Measurements from ENCODE around the gene CACNA1E. TPM values are rescaled to one million over a fixed set of nuclear protein-coding genes. Genes with fewer than 3 reads are reported as not detected.

Gene CACNA1E
- total RNA-seq, 2 donors from 2014 or later, result 0.37 to 0.43 TPM

DNA sequence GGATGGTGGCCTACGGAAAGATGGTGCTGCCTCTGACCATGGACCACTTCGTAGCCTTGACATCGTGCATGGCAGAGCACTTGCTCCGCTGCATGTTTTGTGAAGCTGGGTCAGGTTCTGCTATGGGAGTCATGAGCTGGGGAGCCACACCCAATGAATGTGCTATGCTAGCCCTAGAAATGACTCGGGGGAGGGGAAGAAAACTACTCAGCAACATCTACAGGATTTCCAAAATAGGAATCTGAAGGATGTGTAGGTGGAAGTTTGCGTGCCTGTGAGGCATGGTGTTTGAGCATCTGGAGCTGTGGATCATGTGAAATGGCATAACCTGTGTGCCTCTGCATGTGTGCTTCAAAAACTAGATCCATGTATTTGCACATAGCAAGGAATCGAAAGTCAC, 247.3 kb downstream of the CACNA1E start:
- intact Hi-C loops (cut with DNase I), result no loop called here
- DNase-seq (ENCODE audit: low spot score), result no peak

DNA sequence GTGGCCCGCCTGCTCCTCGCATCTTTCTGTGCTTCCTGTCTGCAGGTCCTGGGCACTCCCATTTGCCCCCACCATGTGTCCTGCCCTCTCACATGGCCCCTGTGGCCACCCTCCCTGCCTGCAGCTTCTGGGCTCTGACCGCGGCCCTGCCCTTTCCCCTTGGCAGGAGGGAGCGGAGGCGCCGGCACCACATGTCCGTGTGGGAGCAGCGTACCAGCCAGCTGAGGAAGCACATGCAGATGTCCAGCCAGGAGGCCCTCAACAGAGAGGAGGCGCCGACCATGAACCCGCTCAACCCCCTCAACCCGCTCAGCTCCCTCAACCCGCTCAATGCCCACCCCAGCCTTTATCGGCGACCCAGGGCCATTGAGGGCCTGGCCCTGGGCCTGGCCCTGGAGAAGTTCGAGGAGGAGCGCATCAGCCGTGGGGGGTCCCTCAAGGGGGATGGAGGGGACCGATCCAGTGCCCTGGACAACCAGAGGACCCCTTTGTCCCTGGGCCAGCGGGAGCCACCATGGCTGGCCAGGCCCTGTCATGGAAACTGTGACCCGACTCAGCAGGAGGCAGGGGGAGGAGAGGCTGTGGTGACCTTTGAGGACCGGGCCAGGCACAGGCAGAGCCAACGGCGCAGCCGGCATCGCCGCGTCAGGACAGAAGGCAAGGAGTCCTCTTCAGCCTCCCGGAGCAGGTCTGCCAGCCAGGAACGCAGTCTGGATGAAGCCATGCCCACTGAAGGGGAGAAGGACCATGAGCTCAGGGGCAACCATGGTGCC, 249.1 kb downstream of the CACNA1E start:
- intact Hi-C loops (cut with DNase I), result no loop called here
- DNase-seq (ENCODE audit: low spot score), result no peak

DNA sequence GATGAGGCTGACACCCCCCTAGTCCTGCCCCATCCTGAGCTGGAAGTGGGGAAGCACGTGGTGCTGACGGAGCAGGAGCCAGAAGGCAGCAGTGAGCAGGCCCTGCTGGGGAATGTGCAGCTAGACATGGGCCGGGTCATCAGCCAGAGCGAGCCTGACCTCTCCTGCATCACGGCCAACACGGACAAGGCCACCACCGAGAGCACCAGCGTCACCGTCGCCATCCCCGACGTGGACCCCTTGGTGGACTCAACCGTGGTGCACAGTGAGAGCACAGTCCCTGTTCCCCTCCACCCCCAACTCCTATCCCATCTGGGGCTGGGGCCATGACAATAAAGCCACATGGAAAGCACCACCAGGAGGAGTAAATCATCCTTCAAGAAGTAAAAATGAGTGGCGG, 250.2 kb downstream of the CACNA1E start:
- no peak for DNase-seq (ENCODE audit: low spot score)
- intact Hi-C loops (cut with DNase I), result no loop called here

DNA sequence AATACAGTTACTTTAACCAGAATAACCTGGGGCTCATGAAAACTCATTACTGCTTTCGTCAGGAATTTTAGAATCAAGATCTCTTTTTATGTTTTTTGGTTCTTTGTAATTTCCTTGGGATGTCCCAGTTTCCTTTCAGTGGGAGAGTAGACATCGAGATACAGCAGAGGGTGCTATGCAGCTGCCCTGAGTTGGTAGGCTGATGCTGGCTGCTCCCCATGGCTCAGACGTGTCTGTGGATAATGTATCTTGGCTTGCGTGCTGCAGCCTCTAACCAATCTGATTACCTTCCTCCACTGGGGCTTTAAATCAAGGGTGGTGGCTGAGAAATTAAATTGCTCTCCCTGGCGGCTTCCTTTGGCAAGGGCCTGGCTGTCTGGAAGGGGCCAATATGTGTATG, 253.7 kb downstream of the CACNA1E start:
- intact Hi-C loops (cut with DNase I), result no loop called here

DNA sequence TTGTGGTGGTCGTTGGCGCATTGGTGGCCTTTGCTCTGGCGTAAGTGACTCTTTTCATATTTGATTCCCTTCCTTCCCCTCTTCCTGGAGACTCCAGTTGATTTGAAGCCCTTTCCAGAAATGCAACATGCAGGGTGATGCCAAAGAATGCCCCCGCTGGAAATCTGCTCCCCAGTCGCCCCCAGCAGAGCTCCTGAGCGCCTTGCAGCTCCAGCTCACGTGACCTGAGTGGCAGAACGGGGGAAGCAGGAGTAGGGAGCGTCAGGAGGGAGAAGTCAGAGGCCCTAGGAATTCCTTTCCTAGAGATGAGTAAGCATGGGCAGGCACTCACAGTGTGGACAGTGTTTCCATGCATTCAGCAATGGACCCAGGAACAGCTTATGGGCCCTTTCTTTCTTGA, 255.9 kb downstream of the CACNA1E start:
- intact Hi-C loops (cut with DNase I), result no loop called here
- no peak for DNase-seq (ENCODE audit: low spot score)

More for the DNA sequence above, 253.7 kb downstream of the CACNA1E start:
- no peak for DNase-seq (ENCODE audit: low spot score)

DNA sequence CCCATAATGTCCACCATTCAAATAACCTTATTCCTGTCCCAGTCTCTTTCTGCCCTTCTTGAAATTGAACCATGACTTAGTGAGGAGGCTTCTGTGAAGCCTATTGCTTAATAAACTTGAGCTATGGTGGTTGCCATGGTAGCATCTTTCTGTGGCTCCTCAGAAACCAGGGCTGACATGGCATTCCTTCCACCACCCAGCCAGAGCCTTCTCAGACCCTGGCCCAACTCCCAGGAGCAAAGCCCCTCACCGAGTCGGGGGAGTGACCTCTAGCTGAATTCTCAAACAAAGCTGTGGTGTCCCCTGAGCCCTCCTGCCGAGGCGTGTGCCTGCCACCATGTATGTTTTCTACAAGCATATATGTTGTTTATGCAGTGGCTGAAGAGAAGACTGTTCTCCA, 259.1 kb downstream of the CACNA1E start:
- intact Hi-C loops (cut with DNase I), result no loop called here
- no peak for DNase-seq (ENCODE audit: low spot score)

DNA sequence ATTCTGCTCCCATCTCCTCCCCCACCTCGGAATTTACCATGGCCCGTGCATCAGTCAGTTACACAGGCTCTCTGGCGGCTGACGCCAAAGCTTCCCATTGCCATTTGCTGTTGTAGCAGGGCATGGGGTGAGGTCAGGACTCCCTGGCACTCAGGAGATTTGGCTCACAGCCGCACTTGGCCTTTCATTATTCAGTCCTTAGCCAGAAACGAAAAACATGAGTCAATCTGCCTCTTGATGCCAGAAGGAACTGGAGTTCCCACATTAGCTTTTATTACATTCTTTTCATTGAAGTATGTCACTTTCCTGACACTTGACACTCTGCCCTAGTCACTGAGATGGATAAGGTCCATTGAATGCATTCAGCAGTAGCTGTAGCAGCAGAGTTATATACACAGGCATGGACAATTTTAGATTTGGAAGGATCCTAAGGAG, 260.6 kb downstream of the CACNA1E start:
- intact Hi-C loops (cut with DNase I), result no loop called here
- no peak for DNase-seq (ENCODE audit: low spot score)

DNA sequence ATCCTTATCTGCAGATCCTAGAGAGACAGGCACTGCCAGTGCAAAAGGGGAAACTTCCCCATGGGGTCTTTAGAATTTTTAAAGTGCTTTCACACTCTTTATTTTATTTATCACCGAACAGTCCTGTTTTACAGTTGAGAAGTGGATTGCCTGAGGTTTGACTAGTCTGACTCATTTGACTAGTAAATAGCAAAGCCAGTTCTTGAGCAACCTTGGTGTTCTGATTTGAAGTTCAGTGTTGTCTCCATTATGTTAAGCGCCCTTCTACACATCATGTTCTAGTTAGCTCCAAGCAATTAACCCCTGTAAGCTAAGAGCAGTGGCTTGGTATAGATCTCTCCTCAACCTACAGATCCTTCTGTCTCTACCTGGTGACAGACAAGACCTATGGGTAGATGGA, 262.9 kb downstream of the CACNA1E start:
- no peak for DNase-seq (ENCODE audit: low spot score)
- intact Hi-C loops (cut with DNase I), result no loop called here

DNA sequence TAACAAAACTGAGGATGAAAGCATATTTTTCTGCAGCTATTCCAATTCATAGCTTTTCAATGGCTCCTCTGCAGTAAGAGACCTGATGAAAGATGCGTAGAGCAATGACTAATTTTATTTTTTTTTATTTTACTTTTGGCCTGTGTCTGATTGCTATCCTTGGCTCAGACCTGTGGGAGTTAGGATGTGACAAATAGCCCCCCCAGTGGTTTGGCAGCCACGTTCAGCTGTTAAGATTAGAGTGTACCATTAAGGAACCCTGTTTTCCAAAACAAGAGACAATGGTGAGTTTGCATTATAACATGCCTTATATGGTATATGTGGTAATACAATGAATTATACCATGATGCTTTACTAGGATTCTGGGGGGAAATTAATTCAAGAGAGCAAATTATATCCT, 264.7 kb downstream of the CACNA1E start:
- intact Hi-C loops (cut with DNase I), result no loop called here
- no peak for DNase-seq (ENCODE audit: low spot score)

DNA sequence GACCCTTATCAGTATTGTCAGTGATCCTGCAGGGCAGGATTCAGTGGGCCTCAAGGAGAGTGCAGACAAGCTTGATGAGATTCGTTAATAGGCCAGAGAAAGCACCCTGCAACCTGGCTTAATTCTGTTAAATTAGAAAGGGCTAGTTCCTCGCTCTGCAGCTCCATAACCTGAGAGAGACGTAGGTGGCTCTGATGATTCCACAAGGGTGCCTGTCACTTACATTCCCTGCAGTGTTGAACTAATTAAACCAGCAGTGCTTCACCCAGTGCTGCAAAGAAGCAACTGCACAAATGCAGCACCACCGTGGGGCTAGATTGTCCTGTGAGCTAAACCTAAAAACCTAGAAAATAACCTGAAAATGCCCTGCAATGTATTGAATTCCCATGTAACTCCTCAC, 270.8 kb downstream of the CACNA1E start:
- intact Hi-C loops (cut with DNase I), result no loop called here
- no peak for DNase-seq (ENCODE audit: low spot score)

DNA sequence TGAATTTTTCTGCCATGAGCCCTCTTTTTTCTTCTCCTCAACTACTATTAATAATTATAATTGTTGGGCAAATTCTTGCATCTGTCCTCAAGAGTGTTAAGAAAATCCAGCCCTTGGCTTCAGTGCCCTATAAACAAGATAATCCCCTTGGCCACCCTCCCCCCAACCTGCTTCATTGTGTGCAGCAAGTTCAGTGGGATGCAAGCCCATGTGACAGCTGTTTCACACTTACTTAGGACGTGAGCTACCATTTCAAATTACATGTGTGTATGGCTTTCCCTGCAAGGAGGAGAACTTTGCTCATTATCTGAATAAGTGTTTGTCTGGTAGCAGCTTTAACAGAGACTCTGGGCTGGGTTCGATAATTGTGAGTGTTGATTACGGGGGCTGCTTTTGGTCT, 276.2 kb downstream of the CACNA1E start:
- intact Hi-C loops (cut with DNase I), result no loop called here
- DNase-seq (ENCODE audit: low spot score), result no peak

DNA sequence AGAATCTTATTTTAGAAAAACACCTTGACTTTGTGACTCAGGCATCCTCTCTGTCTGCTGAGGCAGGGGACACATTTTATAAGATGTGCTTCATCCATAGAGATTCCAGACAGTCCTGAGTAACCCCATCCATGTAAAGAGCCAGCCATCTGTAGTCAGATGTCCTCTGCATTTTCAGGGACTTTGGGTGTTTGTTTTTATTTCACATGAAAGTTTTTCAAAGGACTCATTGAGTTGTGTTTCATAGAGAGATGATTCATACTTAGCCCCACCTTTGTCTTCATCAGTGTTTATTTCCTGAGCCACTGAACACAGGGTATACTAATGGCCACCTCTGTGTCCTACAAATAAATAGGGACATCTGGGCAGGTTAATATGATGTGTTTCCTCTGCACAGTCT, 280.4 kb downstream of the CACNA1E start:
- DNase-seq (ENCODE audit: low spot score), result no peak
- intact Hi-C loops (cut with DNase I), result no loop called here

DNA sequence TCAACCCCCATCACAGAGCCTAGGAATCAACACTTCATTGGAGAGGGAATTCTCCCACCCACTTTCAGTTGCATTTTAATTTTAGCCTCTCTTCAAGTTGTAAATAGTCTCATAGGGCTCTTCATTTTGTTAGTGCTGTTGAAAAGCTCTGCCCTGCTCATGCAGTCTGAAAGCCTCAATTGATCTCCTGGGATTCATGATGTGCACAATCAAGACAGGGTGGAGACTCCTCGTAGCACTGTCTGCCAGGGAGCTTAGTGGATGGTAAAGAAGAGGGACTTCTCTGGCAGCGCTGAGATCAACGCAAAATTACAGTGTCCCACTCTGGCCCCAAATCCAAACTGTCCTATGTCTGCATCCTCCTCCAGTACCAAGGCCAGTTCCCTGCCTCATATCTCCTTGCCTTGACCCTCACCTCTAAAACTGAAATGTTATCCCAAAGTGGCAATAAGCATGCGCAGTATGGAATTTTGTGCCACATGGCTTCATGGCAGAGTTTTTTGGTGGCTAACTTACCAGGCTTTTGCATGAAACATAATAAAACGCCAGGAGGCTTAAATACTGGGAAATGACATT, 282.2 kb downstream of the CACNA1E start:
- intact Hi-C loops (cut with DNase I), result no loop called here
- DNase-seq (ENCODE audit: low spot score), result no peak

DNA sequence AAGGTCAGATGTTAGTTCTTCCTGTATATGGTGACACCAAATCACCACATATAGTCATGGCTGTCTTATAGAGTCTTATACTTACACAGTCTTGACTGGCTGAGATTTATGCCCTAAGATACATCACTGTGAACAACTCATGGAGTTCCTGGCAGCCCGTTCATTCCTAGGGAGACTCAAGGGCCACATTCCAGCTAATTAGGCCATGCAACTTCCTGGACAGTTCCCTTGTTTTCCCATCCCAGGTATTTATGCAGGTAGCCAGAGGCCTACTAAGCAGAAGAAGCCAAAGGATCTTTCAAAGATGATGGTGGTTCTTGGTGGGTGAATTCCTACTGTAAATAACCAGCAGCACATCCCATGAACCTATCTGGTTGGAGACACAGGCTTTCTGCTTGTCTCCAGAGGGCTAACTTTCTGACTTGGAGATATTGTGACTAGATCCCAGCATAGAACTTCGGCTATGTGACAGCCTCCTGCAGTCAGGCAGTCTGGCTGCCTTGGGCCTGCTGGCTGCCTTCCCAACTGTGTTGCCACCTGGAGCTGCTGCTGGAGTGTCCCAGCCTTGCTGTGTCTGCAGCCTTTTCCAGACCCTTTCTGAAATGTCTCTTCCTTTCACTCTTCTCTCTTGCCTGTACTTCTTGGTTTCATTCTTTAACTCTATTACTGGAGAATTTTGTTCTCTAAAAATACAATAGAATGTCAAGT, 283.8 kb downstream of the CACNA1E start:
- intact Hi-C loops (cut with DNase I), result no loop called here

DNA sequence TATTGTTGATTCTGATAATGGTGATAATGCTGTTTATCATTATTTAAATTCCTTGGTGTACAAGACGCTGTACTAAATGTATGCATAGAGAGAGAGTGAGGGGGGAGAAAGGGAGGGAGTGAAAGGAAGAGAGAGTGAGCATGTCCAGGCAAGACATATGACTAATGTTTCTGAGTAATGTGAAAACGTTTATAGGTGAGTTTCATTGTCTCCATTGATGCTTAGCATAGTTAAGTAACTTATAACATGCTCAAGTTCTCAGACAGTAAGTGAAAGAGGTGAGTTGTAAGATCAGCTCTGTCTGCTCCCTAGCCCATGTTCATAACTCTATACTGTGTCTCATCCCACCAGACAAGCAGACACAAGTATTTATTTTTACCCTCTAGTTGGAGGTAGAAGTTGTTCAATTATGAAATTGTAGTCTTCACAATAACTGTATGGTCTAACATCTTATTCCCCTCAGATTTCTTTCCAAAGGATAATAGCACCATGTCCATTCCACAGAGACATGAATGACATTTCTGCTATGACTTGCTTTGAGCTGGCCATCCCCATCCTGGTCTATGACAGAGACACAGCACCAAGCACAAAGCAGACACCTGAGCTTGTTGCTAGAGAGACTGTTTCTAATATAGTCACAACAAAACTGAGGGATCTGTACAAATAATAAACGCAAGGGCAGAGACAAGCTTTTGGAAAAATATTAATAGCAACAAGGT, 285.1 kb downstream of the CACNA1E start:
- intact Hi-C loops (cut with DNase I), result no loop called here
- DNase-seq (ENCODE audit: low spot score), result no peak

More for the DNA sequence above, 283.8 kb downstream of the CACNA1E start:
- no peak for DNase-seq (ENCODE audit: low spot score)

DNA sequence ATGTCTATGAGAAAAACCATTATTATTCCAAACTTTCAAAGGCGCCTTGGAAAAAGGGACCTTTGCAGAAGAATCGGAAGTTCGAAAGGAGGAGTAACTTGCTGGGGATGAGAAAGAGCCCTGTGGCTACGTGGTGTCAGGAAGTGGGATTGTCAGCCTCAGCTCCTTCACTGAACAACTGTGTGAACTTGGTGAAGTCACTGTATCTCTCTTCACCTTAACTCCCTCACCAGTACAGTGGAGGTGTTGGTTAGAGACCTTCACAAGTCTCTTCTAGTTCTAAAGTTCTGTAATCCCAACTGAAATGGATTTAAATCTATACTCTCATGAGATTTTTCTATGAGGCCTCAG, 285.6 kb downstream of the CACNA1E start:
- intact Hi-C loops (cut with DNase I), result no loop called here
- DNase-seq (ENCODE audit: low spot score), result no peak

DNA sequence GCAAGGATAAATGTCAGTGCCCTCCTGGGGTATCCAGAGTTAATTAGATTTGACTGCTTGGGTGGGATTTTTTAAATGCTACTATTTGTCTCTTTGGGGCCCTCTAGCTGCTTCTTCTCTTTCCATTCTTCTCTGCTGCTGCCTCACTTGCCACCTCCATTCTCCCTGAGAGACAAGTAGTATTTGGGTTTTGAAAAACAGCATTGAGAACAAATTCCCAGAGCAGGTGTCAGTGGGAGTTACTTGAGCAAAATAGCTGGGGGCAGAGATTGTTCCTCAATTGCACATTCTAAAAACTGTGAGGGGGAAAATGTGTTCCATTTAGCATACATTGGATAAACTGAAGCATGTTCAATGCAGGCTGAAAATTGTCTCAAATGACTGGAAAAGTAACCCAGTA, 286.5 kb downstream of the CACNA1E start:
- DNase-seq (ENCODE audit: low spot score), result no peak

DNA sequence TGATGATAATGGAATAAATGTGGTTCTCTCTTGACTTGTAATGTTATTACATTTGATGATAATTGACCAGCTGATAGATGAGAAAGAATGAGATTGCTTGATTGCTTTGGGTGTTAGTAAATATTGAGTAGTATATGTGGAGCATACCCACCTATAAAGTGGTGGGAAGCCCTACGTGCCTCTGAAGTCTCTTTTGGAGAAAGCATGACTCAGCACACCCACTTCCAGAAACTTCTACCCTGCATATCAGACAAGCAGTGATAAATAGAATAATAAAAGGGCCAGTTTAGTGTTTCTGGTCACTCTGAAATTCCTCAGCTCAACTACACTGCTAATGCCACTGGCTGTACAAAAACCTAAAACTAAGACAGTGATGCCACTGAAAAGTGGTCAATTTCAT, 289.4 kb downstream of the CACNA1E start:
- intact Hi-C loops (cut with DNase I), result no loop called here
- no peak for DNase-seq (ENCODE audit: low spot score)

More for the DNA sequence above, 286.5 kb downstream of the CACNA1E start:
- intact Hi-C loops (cut with DNase I), result no loop called here

DNA sequence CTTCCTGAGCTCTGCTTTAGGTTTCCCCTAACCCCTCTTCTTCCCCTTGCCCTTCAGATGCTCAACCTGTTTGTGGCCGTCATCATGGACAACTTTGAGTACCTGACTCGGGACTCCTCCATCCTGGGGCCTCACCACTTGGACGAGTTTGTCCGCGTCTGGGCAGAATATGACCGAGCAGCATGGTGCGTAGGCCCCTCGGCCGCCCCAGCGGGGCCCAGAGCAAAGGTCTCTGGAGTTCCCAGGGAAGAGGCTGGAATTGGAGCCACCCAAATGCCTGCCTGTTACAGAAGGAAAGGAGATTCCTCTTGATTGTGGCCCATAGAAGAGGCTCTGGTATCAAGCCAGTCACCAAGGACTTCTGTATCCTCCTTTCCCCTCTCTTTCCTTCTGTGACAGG, 292.7 kb downstream of the CACNA1E start:
- DNase-seq (ENCODE audit: low spot score), result no peak
- intact Hi-C loops (cut with DNase I), result no loop called here

DNA sequence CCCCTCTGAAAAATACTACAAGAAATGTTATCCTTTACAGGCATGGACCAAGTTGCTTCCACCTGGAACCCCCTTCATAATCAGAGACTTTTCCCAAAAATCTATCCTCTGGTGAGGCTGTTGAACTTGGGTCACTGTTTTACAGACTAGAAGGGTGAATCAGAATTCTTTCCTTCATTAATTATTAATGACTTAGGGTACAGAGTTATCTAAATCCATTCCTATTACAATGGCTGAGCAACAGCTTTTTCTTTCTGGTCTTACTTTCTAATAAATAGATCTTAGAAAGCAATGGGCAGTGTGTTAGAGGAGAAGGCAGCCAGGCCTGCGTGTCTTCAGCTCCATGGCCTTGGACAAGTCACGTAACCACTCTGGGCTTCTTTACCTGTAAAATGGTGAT, 294.0 kb downstream of the CACNA1E start:
- intact Hi-C loops (cut with DNase I), result no loop called here
- DNase-seq (ENCODE audit: low spot score), result no peak
